SU-DHL-6 (cell line): Measurements from ENCODE around the gene APRT.

Source experiments
- EZH2phosphoT487 ChIP-seq: fragments of 200-600 bp; sonication (generic), shearing (Covaris generic); conservative IDR thresholded peaks from 2 replicates; pipeline ENCODE4 v1.6.1; 2018; ENCODE audit warnings: mild to moderate bottlenecking, antibody characterized with exemption, low read length, moderate library complexity, mixed read lengths
- TF ChIP-seq, protein P1 (sequence below): fragments of 200-600 bp; sonication (generic); IDR thresholded peaks from one replicate; pipeline ENCODE4 v1.5.1; 2017; ENCODE audit warnings: antibody characterized with exemption, mild to moderate bottlenecking, low read length, moderate library complexity; ENCODE audit not compliant: insufficient read depth, poor library complexity, severe bottlenecking

DNA sequence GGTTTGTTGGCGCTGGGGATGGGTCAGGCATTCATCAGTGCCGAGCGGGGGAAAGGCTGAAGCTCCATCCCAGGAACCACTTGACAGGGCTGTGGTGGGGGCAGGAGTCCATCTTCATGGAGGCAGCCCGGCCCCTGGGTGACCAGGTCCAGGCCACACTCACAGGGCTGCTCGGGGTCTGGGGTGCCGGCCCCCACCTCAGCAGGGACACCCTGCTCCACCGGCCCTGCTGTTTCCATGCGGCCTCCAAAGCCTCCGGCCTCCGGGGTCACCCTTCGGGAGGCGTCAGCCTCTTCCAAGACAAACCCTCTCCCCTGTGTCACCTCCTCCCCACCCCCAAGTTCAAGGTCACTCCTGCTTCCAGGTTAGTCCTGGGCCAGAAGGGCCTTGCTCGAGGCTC is 22.9 kb upstream of the APRT start:
- TF ChIP-seq, protein P1, sequence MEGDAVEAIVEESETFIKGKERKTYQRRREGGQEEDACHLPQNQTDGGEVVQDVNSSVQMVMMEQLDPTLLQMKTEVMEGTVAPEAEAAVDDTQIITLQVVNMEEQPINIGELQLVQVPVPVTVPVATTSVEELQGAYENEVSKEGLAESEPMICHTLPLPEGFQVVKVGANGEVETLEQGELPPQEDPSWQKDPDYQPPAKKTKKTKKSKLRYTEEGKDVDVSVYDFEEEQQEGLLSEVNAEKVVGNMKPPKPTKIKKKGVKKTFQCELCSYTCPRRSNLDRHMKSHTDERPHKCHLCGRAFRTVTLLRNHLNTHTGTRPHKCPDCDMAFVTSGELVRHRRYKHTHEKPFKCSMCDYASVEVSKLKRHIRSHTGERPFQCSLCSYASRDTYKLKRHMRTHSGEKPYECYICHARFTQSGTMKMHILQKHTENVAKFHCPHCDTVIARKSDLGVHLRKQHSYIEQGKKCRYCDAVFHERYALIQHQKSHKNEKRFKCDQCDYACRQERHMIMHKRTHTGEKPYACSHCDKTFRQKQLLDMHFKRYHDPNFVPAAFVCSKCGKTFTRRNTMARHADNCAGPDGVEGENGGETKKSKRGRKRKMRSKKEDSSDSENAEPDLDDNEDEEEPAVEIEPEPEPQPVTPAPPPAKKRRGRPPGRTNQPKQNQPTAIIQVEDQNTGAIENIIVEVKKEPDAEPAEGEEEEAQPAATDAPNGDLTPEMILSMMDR, result no peak
- TF ChIP-seq EZH2phosphoT487, result no peak
